Measurements from ENCODE around the gene CALHM2. TPM values are rescaled to one million over a fixed set of nuclear protein-coding genes. Genes with fewer than 3 reads are reported as not detected.
"Not testable (repeated sequence)": the region's sequence is repeated elsewhere in the genome, so short reads cannot be mapped to it uniquely, and the experiment has no call there.

The CALHM2 gene
- total and polyA plus RNA-seq, 5 experiments from 2014 or later: 3.0 to 22.4 (median 16.8) TPM

DNA sequence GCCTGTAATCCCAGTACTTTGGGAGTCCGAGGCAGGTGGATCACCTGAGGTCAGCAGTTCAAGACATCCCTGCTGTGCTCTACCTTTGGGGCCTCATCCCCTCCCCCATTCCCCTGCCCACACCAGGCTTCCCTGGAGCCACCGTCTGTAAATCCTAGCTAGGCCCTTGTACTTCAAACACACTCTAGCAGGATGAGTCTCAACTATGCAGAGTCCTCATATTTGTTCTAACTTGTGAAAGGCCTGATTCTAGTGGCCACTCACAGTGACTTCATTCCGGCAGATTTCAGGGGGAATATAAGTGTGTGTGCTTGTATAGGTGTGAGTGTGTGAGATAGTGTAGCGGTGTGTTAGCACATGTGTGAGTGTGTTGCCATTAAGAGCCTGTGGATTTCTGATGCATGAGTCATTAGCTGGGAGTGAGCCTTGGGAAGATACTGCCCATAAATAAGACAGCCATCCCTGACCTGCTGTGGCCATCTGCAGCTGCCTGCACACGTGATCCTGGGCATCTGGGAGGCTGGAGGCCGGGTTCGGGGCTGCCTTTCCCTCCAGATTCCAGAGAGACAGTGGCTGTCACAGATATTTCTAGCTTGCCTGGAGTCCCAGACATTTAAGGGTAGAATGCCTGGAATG lies 39.7 kb upstream of the CALHM2 start:
- POLR2A ChIA-PET: no interaction called here
- Mint-ChIP-seq H3K36me3 (no peaks in the 10 kb centered on the region), H3K27me3 (peaks cover 7 to 37% (median 20%) of the 10 kb centered on the region in 5 donors), H3K9me3 (no peaks in the 10 kb centered on the region), H3K4me1 (peaks cover 14 to 35% (median 22%) of the 10 kb centered on the region in 4 donors), H3K4me3 (peak overlapping the region in 8 of 10 donors; percentile 11 to 85 (median 31)), H3K27ac (peak overlapping the region in 5 of 10 donors; percentile 1 to 67 (median 17))
- ATAC-seq (no peak), DNase-seq (no peak)

DNA sequence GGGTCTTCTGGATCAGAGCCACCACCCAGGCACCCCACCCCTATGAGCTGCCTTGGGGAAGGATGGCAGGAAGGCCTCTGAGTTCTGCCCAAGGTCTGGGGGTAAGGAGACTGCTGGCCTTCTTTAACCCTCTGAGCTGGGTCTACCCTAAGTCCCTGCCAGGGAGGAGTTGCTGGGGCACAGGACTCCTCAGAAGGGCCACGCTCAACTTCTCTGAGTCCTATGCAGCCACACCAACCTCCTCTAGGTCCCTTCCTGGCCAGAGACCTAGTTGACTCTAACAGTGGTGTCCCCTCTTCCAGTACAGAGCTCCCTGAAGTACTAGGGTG lies 38.8 kb upstream of the CALHM2 start:
- H3K36me3 Mint-ChIP-seq: no peaks in the 10 kb centered on the region
- H3K27me3 Mint-ChIP-seq: peaks cover 5 to 32% (median 16%) of the 10 kb centered on the region in 5 donors
- H3K9me3 Mint-ChIP-seq: no peaks in the 10 kb centered on the region
- ATAC-seq (peak; percentile 13 to 35), DNase-seq (no peak)
- peak overlapping the region in 1 of 10 donors; percentile 10 for H3K4me3 Mint-ChIP-seq
- peak overlapping the region in 2 of 10 donors; percentile 11 to 15 for H3K27ac Mint-ChIP-seq
- POLR2A ChIA-PET: no interaction called here
- H3K4me1 Mint-ChIP-seq: peaks cover 14 to 35% (median 23%) of the 10 kb centered on the region in 4 donors

DNA sequence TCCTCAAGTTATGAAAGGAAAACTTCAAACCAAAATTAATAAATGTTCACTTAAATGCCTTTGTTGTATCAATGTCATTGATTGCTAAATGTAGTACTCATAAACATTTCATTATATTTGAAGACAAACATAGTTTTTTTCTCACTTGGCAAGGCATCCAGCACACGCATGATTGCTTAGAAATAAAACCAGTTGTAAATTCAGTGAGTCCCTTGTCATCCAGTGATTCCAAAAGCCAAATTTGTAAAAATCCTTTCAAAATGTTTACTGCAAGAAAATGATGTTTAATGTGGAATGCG lies 35.2 kb upstream of the CALHM2 start:
- POLR2A ChIA-PET: no interaction called here
- H3K4me1 Mint-ChIP-seq: peaks cover 6 to 27% (median 13%) of the 10 kb centered on the region in 4 donors
- no peak overlapping the region for H3K4me3 Mint-ChIP-seq
- H3K27me3 Mint-ChIP-seq: peaks cover 0 to 5% (median 0%) of the 10 kb centered on the region in 5 donors
- ATAC-seq (no peak), DNase-seq (no peak)
- no peaks in the 10 kb centered on the region for H3K36me3 Mint-ChIP-seq
- no peak overlapping the region for H3K27ac Mint-ChIP-seq
- no peaks in the 10 kb centered on the region for H3K9me3 Mint-ChIP-seq

DNA sequence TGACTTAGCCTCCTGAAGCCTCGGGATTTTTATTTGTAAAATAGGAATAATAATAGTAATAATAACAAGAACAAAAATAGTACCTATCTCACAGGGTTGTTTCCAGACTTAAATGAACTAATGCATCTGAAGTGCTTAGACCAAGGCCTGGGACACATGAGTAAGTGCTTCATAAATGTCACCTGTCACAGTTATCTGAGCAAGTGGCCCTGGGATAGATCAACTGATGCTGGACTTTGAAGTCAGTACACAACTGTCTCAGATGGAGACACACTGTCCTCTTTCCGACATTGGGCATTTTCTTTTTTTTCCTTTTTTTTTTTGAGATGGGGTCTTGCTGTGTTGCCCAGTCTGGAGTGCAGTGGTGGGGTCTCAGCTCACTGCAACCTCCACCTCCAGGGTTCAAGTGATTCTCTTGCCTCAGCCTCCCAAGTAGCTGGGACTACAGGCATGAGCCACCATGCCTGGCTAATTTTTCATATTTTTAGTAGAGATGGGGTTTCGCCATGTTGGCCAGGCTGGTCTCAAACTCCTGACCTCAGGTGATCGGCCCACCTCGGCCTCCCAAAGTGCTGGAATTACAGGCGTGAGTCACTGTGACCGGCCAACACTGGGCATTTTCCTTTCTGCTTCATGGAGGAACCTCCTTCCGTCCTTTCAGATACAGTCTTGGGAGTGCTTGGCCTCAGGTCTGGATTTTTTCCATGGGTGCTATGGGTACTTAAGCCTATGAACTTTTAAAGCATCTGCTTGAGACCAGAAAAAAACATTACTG lies 34.7 kb upstream of the CALHM2 start:
- DNase-seq: peak in 1 of 10 donors; percentile 4
- not testable (repeated sequence) for H3K9me3 Mint-ChIP-seq, H3K27me3 Mint-ChIP-seq, H3K36me3 Mint-ChIP-seq, H3K27ac Mint-ChIP-seq, ATAC-seq, H3K4me3 Mint-ChIP-seq
- POLR2A ChIA-PET: interaction anchor here (1.1 kb wide), 1 partner anchor 192 kb away, joined by 3 read pairs; no protein-coding TSS in a partner anchor
- peaks cover 10 to 27% (median 15%) of the 10 kb centered on the region in 4 donors for H3K4me1 Mint-ChIP-seq

DNA sequence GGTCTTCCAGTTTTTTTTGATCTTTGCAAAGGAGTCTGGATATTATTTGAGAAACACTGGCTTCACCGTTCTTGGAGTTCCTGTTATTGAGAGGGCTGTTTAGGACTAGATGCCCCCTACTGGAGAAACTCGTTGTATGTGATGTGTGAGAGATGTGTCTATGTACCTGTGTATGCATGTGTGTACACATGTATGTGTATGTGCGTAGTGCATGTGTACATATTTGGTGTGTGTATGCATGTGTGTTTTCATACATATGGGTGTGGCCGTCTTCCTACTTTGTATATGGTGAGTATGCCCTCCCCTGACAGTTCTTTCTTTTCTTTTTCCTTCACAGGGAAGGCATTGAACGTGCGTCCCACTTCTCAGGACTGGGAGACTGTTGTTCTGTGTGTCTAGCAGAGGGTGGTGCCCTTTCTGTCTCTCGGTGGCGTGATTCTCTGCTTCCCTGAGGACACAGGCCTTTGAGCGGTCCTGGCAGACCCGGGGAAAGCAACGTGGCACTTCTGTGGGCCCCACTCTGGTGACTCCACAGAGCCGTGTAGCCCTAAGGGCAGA lies 29.9 kb upstream of the CALHM2 start:
- Mint-ChIP-seq H3K4me3 (no peak overlapping the region), H3K36me3 (no peaks in the 10 kb centered on the region), H3K27ac (peak overlapping the region in 1 of 10 donors; percentile 32), H3K27me3 (peaks cover 0 to 2% (median 0%) of the 10 kb centered on the region in 5 donors), H3K9me3 (no peaks in the 10 kb centered on the region), H3K4me1 (peaks cover 4 to 9% (median 5%) of the 10 kb centered on the region in 4 donors)
- ATAC-seq (peak; percentile 83 to 92), DNase-seq (peak in 7 of 10 donors; percentile 35 to 76 (median 63))
- POLR2A ChIA-PET: interaction anchor here (1.5 kb wide), 1 partner anchor 66 kb away, joined by 3 read pairs; no protein-coding TSS in a partner anchor

DNA sequence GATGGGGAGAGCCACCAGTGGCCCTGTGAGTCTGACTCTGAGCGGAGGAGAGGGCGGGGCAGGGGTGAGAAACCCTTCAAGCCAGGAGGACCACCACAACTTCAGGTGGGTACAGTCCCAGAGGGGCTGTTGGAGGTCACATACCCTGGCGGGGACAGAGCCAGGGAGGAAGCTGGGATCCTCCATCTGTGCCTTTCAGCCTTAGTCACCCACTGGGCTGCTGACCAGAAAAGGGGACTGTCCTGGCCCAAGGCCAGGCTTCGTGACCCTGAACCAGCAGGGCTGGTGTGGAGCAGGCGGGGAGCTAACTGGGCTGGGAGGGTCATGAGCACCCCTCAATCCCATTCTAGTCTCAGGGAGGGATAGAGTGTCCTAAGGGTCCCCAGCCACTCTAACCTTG lies 28.4 kb upstream of the CALHM2 start:
- peaks cover 4 to 8% (median 5%) of the 10 kb centered on the region in 4 donors for H3K4me1 Mint-ChIP-seq
- ATAC-seq: no peak
- no peaks in the 10 kb centered on the region for H3K27me3 Mint-ChIP-seq
- POLR2A ChIA-PET: interaction anchor here (0.9 to 1.0 kb wide), 2 partner anchors 9 to 29 kb away, joined by 3 to 4 read pairs; no protein-coding TSS in a partner anchor
- H3K9me3 Mint-ChIP-seq: no peaks in the 10 kb centered on the region
- H3K4me3 Mint-ChIP-seq: no peak overlapping the region
- peak in 1 of 10 donors; percentile 59 for DNase-seq
- no peaks in the 10 kb centered on the region for H3K36me3 Mint-ChIP-seq
- H3K27ac Mint-ChIP-seq: no peak overlapping the region

DNA sequence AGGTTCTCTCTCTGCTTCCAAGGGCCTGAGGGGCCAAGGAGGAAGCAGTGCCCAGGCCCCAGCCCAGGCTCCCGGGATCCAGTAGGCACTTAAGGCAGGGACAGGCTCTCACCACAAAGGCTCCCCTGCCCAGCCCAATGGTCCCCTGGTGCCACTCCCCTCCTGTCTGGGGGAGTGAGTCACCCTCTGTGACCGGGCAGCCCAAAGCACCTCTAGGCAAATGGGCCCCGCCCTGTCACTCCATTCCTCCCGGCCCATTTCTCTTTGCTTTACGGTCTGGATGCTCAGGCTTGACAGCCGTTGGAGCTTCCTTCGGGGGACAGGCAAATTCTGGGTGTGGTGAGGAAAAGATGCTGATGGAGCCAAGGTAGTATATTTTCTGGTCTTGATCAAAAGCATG lies 27.0 kb upstream of the CALHM2 start, which contains the start of gene CALHM3:
TSS of gene CALHM3 (minus strand) at position 106 of the 400 bp plus-strand sequence. CDS start 208 bp downstream, outside the sequence.
- DNase-seq (peak in 1 of 10 donors; percentile 37), ATAC-seq (no peak)
- H3K27me3 Mint-ChIP-seq: no peaks in the 10 kb centered on the region
- no peak within 1 kb of the TSS for H3K4me3 Mint-ChIP-seq
- no peaks in the 10 kb centered on the region for H3K9me3 Mint-ChIP-seq
- H3K36me3 Mint-ChIP-seq: no peaks in the 10 kb centered on the region
- H3K27ac Mint-ChIP-seq: peak within 1 kb of the TSS in 1 of 10 donors; percentile 62
- peaks cover 4 to 8% (median 6%) of the 10 kb centered on the region in 4 donors for H3K4me1 Mint-ChIP-seq
- POLR2A ChIA-PET: no interaction called here

DNA sequence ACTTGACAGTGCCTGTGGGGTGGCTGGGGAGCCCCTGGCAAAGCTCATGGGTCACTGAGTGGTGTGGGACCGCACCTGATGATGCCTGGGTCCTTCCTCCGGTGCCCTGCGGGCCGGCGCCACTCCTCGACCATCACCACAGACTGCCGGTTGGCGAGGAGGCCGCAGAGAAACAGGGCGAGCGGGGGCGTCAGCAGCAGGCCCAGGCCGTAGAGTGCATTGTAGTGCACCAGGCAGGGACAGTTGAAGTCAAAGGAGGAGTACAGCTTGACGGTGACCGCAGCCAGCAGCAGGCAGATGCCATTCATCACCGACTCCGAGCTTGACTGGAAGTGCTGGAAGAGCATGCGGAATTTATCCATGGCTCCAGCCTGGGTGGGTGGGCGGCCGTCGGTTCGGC lies 26.5 kb upstream of the CALHM2 start:
- Mint-ChIP-seq H3K4me3 (no peak overlapping the region), H3K9me3 (no peaks in the 10 kb centered on the region), H3K27ac (no peak overlapping the region), H3K36me3 (no peaks in the 10 kb centered on the region), H3K27me3 (no peaks in the 10 kb centered on the region), H3K4me1 (peaks cover 4 to 8% (median 6%) of the 10 kb centered on the region in 4 donors)
- DNase-seq (peak in 1 of 10 donors; percentile 21), ATAC-seq (no peak)
- POLR2A ChIA-PET: no interaction called here

DNA sequence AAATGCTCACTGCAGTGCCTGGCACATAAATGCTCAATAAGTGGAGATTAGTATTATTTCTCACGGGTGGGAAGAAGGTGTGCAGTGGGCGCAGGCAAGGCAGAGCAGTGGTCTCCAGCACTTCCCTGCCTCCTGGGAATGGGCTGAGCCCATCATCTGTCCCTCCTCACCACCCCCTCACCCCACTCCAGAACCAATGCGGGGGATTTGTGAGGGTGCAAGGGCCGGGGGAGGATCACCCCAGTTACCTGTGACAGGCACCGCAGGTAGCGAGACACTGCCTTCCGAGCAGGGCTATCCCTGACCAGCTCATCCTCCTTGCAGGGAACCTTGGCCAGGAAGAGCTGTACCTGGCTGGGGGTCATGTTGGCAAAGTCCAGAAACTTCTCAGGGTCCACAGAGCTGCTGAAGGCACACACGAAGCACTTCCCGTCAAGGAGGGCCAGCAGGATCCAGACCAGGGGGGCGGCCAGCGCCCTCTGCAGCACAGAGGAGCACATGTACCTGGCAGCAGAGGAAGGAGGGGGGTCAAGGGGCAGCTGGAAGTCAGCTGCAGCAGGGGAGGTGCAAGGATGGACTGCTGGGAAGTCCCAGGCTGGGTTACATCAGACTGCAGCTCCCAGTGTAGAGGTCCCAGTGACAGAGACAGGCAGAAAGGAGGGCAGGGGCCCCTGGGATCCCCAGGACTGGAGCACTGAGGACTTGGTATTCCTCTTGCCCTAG lies 24.0 kb upstream of the CALHM2 start:
- Mint-ChIP-seq H3K27me3 (no peaks in the 10 kb centered on the region), H3K36me3 (no peaks in the 10 kb centered on the region), H3K9me3 (no peaks in the 10 kb centered on the region), H3K27ac (peak overlapping the region in 1 of 10 donors; percentile 59), H3K4me1 (peaks cover 8 to 23% (median 14%) of the 10 kb centered on the region in 4 donors), H3K4me3 (no peak overlapping the region)
- ATAC-seq (peak in 1 of 2 donors; percentile 33), DNase-seq (peak in 1 of 10 donors; percentile 48)
- POLR2A ChIA-PET: no interaction called here

DNA sequence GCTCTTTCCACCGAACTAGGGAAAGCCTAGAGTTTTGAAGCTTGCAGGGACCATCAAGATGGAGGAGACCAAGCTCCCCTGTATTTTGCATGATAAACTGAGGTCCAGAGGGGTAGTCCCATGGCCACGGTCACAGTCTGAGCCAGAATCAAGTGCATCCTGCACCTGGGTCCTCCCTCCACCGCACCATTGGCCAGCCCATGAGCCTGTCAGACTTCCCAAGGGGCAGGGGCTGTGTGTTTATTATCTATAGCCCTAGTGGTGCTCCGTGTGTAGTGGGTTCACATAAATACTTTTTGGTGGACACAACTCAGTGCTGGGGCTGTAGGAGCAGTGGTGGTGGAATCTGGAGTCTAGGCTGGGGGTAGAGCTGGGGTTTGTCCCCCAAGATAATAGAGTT lies 23.3 kb upstream of the CALHM2 start:
- Mint-ChIP-seq H3K9me3 (no peaks in the 10 kb centered on the region), H3K27me3 (no peaks in the 10 kb centered on the region), H3K27ac (peak overlapping the region in 3 of 10 donors; percentile 25 to 56 (median 43)), H3K4me3 (no peak overlapping the region), H3K36me3 (no peaks in the 10 kb centered on the region), H3K4me1 (peaks cover 14 to 31% (median 22%) of the 10 kb centered on the region in 4 donors)
- DNase-seq (no peak), ATAC-seq (no peak)
- POLR2A ChIA-PET: interaction anchor here (1.1 kb wide), 1 partner anchor 24 kb away, joined by 6 read pairs; the partner anchor contains the start of gene CALHM2

DNA sequence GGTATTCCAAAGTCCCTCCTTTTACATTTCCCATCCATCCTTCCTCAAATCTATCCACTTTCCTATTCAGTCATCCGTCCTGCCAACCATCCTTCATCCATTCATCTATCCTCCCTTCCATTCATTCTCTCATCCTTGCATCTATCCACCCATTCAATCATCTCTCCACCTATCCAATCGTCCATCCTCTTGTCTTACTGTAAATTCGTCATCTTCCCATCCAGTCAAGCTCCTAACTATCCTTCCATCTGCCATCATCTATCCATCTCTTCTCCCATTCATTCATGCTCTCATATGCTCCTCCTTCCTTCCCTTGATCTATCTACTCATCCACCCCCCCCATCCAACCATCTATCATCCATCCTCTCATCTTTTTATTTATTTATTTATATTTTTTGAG lies 21.9 kb upstream of the CALHM2 start:
- H3K27ac Mint-ChIP-seq: peak overlapping the region in 4 of 10 donors; percentile 23 to 91 (median 44)

DNA sequence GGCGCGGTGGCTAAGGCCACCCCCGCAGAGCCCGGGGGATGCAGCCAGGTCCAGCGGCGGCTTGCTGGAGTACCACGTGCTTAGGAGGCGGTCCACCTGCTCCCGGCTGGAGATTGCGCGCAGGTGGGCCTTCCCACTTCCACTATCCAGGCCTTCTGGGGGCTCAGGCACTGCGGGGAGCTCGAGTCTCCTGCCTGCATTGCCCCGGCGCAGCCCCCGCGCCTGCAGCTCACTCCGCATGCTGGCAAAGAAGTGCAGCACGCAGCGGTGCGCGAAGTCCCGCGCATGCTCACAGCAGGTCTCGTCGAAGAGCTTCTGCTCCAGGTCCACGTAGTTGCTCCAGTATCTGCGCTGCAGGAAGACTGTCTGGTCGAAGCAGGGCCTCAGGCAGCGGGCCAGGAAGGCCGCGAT lies 21.1 kb upstream of the CALHM2 start:
- POLR2A ChIA-PET: interaction anchor here (0.8 kb wide), 1 partner anchor 24 kb away, joined by 3 read pairs; no protein-coding TSS in a partner anchor
- no peaks in the 10 kb centered on the region for H3K36me3 Mint-ChIP-seq
- H3K4me3 Mint-ChIP-seq: no peak overlapping the region
- no peaks in the 10 kb centered on the region for H3K27me3 Mint-ChIP-seq
- H3K27ac Mint-ChIP-seq: peak overlapping the region in 4 of 10 donors; percentile 31 to 91 (median 48)
- H3K4me1 Mint-ChIP-seq: peaks cover 19 to 46% (median 34%) of the 10 kb centered on the region in 4 donors
- no peak for ATAC-seq
- DNase-seq: no peak
- H3K9me3 Mint-ChIP-seq: no peaks in the 10 kb centered on the region

More for the DNA sequence above, 21.9 kb upstream of the CALHM2 start:
- H3K4me1 Mint-ChIP-seq: peaks cover 19 to 45% (median 33%) of the 10 kb centered on the region in 4 donors
- no peaks in the 10 kb centered on the region for H3K36me3 Mint-ChIP-seq
- H3K9me3 Mint-ChIP-seq: no peaks in the 10 kb centered on the region
- DNase-seq (no peak), ATAC-seq (no peak)
- no peaks in the 10 kb centered on the region for H3K27me3 Mint-ChIP-seq
- peak overlapping the region in 1 of 10 donors; percentile 5 for H3K4me3 Mint-ChIP-seq
- POLR2A ChIA-PET: interaction anchor here (0.6 kb wide), 1 partner anchor 25 kb away, joined by 3 read pairs; no protein-coding TSS in a partner anchor
